OCI-M2 (cell line): ENCODE results near the gene SIGLEC8.
"Not testable (repeated sequence)": the region's sequence is repeated elsewhere in the genome, so short reads cannot be mapped to it uniquely, and the experiment has no call there.

ENCODE experiments used
- DNase-seq: peaks from one replicate; lab custom pipeline; 2025; ENCODE audit not compliant: unreplicated experiment; lab: John Stamatoyannopoulos, UW

The SIGLEC8 gene

DNA sequence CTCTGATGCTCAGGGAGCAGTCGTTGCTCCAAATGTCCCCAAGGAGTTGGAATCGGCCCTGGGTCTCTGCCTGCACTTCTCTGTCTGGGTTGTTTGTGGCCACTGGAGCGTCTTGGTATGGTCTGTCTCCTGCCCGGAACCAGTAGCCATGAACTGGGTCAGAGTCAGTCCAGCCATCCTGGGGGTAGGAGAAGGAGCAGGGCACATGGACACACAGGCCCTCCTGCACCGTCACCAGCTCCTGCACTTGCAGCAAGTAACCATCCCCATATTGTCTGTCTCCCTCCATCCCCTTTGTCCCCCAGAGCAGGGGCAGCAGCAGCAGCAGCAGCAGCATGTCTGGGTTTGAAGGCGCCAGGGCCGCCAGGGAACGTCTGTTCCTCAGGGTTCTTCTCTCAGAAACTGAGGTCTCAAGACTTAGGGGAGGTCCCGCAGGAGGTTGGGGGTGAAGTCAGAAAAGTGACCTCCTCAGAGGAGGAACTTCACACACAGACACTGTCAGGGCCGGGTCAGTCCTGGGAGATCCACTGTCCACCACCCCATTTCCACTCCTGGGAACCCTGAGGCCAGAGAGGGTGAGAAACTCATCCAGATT, at the start of gene SIGLEC8:
SIGLEC8 (minus strand) TSS at position 404 of the 595 bp plus-strand sequence; CDS start at position 337, 67 bp downstream.
- no peak for DNase-seq

DNA sequence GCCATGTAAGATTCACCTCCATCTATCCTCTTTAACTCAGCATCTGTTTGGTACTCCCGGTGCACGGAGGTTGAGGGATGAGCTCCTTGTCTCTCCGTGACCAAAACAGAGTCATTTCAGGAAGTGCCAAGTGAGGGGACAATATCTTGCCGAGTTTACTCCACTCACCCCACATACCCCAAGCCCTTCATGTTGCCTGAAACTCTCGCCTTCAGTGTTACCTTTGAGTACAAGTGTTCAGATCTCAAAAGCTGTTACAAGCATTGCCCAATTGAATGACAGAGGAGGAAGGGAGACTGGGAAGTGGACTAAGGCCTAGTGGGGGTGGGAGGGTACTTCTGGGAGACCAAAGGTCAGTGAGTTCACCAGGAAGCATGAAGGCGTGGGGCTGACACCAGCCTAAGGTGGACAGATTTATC, 49.4 kb upstream of the SIGLEC8 start:
- DNase-seq = peak; percentile 90

DNA sequence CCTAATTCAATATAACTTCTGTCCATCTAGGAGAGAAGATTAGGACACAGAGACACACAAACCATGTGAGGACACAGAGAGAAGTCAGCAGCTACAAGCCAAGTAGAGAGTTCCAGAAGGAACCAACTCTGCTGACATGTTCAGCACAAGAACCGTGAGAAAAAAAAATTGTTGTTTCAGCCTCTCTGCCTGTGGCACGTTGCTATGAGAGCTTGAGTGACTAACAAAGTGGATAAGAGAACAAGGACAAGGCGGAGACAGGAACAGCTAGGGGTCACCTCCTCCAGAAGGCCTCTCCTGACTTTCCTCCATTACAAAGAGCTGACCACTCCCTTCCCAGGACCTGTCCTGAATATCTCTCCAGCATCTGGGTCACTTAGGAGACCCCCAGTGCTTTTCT, 48.9 kb upstream of the SIGLEC8 start:
- DNase-seq = no peak

DNA sequence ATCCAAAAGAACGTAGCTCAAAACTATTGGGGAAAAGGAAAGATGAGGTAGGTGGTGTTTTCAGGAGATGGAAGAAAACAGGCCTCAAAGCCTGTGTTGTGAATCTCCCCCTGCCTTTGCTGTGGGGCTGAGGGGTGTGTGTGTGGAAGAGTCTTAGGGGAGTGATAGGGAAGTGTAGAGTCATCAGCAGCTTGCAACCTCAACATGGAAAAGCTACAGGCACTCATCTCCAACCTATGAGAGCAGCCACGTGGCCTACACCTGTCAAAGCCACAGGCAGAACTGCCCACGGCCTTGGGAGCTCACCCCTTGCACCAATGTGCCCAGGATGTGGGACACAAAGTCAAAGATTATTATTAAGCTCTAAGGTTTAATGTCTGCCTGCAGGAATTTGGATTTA, 47.6 kb upstream of the SIGLEC8 start:
- DNase-seq = no peak

DNA sequence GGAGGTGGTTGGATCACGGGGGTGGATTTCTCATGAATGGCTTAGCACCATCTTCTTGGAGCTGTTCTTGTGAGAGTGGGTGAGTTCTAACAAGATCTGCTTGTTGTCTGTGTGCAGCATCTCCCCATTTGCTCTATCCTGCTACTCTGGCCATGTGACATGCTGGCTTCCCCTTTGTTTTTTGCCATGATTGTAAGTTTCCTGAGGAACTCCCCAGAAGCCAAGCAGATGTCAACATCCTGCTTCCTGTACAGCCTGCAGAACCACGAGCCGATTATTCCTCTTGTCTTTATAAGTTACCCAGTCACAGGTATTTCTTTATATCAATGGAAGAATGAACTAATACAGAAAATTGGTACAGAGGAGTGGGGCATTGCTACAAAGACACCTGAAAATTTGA, 45.6 kb upstream of the SIGLEC8 start:
- no peak for DNase-seq

DNA sequence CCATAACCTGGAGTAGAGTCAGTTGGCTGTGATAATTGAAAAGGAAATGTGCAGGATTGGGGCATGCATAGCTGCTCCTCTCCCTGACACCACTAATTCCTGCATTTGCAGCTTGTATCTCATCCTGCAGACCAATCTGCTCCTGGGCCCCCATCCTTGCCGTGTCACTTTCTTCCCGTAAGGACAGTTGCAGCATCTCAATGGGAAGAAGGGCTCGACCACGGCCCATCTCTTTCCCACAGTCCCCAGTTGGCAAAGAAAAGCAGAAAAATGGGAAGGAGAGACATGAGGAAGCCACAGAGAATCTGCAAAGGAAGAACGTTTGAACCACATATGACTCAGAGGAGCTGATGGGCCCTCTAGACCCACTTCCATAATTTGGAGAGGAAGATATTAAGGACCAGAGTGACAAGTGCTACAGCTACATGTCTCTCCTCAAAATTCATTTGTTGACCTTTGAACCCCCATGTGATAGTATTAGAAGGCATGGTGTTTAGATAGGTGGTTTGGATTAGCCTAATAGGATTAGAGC, 45.1 kb upstream of the SIGLEC8 start:
- no peak for DNase-seq

DNA sequence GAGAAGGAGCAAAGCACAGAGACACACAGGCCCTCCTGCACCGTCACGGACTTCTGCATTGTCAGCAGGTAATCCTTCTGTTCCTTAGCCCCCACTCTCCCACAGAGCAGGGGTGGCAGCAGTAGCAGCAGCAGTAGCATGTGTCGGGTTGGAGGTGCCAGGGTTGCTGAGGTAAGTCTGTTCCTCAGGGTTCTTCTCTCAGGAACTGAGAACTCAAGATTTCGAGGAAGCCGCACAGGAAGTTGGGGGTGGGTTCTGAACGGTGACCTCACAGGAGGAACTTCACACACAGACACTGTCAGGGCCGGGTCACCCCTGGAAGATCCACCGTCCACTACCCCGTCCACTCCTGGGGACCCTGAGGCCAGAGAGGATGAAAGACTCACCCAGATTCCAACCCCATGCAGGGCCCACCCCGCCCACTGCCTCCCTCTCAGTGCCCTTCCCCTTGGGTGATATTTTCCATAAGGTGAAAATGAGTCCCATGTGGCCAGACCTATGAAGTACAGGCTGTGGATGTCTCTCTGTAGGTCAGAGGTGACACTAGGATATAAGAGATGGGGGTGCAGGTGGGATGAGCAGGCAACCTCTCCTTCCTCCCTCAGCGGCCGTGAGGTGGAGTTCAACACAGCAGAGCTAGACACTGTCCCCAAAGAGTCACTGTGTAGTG, 43.5 kb upstream of the SIGLEC8 start, which contains the start of gene SIGLEC12:
SIGLEC12 (minus strand) TSS at position 207 of the 670 bp plus-strand sequence; CDS start at position 140, 67 bp downstream.
- no peak for DNase-seq

DNA sequence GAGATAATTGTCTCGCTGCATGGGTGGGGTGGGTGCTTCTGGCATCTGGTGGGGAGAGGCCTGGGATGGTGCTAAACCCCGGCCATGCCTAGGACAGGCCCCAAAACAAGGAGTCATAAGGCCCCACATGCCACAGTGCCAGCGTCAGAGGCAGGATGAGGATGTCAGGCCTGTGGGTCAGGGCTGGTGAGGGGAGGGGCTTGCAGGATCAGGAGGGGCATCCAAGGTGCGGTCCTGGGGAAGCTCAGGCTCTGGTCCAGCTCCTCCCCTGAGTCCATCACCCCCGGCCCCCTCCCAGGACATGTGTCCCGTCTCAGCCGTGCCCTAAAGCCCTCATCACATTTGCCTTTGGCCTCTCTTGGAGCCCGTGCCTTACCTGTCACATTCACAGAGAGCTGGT, 42.7 kb upstream of the SIGLEC8 start:
- DNase-seq = not testable (repeated sequence)

DNA sequence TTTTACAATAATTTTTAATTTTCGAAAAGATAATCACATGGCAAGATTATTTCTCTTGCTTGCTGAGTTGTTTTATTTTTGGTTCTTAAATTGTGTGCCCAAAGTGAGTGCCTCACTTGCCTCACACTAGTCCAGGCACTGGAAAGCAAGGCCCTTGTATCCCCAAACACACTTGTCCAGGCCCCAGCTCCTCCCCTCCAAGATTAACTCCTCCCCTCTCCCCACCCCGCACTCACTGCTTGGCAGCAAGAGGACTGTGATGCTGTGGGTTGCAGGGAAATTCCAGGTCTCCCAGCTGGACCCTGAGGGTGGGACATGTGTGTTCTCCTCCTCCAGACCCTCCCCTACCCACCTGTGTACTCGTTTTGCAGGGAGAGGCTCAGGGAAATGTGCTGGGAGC, 39.4 kb upstream of the SIGLEC8 start:
- no peak for DNase-seq

DNA sequence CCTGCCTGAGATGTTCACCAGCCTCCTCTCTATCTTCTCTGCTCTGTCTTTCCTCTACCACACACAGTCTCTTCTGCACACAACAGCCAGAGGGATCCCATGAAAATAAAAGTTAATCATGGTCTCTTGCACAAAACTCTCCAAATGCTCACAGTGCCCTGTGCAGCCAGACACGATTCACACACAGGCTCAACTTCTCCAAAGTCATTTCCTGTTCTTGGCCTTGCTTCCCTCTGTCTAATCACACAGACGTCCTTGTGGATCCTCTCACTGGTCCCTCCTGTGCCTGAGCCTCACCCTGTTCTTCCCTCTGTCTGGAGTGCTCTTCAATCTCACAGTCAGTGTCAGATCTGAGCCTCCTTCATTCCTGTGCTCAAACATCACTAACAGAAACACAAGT, 35.5 kb upstream of the SIGLEC8 start:
- DNase-seq = no peak

DNA sequence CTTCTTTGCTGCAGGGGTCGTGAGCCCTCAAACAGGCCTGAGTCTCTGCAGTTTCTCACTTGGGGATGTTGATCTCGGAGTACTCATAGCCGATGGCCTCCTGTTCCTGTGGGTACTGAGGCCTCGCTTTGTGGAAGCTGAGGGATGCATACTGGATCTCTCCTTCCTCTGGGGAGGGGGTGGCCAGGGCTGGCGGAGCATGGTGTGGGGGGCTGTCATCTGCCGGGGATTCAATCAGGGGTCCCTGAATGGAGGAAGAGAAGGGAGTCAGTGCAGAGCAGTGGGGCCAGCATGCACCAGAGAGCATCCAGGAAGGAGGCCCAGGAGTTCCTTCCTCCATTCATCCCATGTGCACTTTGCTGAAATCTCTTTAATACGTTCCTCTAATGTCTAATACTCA, 33.3 kb upstream of the SIGLEC8 start:
- no peak for DNase-seq

DNA sequence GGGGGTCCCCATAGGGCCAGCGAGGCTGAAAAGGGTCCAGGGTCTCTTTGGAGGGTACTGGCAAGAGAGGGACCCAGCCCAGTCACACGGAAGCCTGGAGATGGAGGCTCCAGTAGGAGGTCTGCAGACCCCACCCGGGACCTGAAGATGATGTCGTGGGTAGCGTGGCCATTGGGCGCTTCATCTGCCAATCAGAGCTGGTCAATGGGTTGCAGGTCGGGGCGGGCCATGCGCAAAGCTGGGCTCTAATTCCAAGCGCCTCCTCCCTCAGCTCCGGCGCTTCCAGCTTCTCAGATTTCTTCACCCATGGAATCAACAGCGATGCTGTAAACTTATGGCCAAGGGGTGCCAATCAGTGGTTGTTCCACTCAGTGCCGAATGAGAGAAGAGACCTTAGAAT, 32.4 kb upstream of the SIGLEC8 start:
- no peak for DNase-seq

DNA sequence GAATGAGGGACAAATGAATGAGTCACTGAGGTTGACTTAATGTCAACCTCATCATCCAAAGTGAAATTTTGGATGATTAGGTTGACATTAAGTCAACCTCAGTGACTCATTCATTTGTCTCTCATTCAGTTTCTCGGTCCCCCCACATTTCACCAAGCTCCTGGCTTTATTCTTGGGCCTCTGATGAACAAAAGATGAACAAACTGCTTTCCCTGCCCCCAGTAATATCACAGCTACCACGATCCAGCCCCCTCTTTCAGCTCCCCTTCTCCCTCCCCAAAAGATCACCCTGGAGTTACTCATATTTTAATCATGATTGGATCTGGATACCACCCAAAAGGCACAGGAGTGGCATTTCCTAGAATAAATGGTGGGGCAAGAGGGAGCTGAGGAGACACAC, 30.9 kb upstream of the SIGLEC8 start:
- DNase-seq = no peak

DNA sequence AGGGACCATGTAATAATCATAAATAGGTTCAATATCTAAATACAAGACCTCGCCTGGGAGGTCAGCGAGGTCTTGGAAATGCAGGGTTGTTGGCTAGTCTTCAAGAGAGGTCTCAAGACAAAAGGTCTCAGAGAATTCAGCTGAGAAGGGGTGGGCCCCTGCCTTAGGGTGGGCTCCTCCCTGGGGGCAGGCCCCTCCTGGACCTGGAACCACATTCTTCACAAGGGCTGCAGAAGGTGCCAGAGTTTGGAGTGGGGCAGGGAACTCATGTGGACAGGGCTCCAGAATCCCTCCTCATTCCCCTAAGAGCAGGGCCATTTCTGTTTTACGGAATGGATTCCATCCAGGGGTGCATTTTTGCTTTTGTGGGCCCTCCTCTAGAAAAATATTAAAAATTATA, 30.2 kb upstream of the SIGLEC8 start:
- no peak for DNase-seq

DNA sequence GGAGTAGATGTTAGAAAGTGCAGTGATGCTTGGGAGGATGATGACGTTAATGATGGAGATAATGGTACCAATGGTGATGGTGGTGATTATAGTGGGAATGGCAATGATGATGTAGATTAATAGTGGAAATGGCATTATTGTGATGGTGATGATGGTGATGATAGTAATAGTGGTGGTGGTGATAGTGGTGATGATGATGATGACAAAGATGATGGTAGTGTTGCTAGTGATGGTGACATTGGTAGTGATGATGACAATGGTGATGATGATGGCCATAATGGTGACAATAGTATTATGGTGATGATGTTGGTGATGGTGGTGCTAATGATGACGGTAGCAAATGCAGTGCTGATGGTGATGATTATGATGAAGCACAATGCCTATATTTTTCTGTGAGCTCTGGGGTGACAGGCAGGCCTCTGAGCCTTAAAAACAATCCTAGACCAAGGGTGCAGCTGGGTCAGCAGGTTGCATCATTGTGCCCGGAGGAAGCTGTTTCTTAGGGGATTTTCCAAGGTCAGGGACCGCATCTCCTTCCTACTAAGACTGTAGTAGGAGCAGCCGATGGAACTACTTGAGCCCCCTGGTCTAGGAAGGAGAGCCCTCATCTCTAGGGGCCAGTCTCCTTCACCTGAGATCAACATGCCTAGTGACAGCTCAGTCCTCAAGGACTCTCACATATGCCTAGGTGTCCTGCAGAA, 27.9 kb upstream of the SIGLEC8 start:
- no peak for DNase-seq

DNA sequence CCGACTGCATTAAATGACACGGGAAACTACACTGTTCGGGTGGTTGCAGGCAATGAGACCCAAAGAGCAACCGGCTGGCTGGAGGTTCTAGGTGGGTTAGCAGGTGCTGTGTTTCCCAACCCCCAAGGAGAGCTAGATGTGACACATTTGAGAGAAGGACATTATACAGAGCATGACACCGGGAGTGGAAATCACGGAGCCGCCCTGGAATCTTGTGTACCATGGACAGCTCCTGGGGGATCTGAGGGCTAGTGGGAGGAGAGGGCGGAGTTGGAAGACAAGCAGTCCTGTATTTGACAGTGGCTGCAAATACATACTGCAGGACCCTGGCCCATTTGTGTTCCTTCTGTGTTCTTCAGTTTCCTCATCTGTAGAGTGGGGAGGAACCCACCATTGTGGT, 22.3 kb upstream of the SIGLEC8 start:
- no peak for DNase-seq

DNA sequence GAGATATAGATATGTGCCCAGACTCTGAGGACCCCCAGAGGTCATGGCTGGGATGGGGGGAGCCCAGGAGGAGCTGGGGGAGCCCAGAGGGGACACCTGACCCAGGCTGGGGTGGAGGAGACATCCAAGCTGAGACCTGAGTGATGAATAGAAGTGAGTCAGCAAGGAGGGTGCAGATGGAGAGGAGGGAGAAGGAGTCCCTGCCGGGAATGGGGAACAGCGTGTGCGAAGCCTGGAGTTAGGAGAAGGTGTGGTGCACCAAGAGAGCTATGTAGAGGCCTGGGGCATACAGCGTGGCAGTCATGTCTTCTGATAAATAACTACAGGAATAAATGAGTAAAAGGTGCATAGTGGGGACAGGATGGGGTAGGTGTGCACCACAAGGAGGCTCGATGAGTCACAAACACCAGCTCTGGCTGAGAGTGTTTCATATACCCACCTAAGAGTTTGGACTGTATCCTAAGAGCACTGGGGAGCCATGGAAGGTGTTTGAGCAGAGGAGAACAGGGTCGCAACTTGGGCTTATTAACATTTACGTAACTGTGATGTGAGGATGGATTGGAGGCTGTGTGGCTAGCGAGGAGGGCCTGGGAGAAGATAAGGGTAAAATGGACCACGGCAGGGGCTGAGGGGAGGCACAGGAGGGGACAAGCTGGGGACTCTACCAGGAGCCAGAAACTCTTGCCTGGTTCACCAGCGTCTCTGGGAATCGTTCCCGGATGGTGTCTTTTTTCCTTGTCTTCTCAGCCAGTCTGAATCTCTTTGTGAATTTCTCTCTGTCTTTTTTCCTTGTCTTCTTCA, 21.5 kb upstream of the SIGLEC8 start:
- DNase-seq = no peak

DNA sequence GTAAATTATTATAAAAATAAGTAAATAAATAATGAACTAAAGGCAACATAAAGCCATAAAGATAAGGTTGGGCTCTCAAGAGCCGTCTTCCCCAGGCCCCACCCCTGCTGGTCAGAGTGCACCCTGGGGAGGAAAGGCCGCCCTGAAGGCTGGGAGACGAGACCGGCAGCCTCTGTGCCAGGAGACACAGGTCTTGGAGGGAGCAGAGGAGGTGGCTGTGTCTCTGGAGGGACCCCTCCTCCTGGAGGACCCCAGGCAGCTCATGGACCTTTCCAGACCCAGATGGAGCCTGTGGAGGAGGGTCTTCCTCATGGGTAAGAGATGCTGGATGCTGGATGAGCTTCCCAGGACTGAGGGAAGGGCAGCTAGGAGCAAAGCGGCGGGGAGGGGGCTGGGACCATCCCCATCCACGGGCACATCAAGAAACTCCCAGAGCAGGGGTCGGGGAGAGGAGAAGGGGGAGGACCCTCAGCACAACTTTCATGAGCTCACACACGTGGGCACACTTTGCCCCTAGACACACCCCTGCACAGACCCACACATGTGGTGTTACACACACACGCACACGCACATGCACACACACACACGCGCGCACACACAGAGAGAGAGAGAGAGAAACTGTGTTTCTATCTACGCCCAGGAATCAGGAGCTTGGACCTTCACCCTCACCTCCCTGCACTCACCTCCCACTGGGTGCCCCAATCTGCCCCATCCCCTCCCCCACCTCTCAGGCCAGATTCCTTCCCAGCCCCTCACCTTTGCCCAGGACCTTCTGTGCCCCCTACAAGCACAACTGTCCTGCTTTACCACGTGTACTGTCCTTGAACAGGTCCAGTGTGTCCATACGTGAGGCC, 20.4 kb upstream of the SIGLEC8 start, which contains the start of gene CEACAM18:
CEACAM18 (plus strand) TSS at position 159 of the 854 bp plus-strand sequence.
- no peak for DNase-seq

DNA sequence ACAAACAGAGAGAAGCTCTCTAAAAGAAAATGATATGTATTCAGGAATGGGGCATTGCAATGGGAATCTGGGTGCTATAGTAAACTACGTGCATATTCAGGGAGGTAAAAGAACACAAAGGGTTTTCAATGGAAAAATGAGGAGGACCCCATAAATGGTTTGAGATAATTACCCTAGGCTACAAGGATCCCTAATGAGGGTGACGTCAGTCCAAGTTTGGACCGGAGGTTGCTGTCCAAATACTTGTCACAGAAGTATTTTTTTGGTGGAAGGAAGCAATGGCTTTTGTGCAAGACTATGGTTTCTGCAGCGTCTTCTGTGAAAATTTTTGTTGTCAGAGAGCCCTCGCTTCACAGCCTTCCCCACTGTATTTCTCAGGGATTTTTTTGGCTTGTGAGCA, 19.1 kb upstream of the SIGLEC8 start:
- DNase-seq = no peak

DNA sequence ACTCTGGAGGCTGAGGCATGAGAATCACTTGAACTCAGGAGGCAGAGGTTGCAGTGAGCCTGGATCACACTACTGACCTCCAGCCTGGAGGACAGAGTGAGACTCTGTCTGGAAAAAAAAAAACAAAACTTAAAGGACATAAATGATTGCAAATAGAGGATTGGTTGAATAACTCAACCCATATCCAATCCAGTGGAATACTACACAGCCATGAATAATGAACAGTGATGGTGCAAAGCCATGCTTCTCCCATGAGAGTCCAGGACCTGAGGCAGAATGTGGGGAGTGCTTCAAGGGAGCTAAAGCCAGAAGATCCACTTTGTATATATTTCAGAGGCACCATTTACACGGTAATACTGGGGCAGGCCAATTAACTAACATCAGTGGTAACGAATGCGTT, 17.9 kb upstream of the SIGLEC8 start:
- no peak for DNase-seq
